ENCODE measurements around the gene CAMTA1.

Gene CAMTA1

GRCh38 chr1:7050751-7051665 is 265.8 kb downstream of the CAMTA1 start:
- ATAC-seq, result no peak
- no peak for TF ChIP-seq ZNF8 (CRISPR knock-in tag; IDR thresholded peaks at IDR 0.05)
- TF ChIP-seq ESRRG (CRISPR knock-in tag; IDR thresholded peaks at IDR 0.05), result no peak
- TF ChIP-seq SNAI2 (CRISPR knock-in tag; IDR thresholded peaks at IDR 0.05), result no peak
- TF ChIP-seq, protein P1, sequence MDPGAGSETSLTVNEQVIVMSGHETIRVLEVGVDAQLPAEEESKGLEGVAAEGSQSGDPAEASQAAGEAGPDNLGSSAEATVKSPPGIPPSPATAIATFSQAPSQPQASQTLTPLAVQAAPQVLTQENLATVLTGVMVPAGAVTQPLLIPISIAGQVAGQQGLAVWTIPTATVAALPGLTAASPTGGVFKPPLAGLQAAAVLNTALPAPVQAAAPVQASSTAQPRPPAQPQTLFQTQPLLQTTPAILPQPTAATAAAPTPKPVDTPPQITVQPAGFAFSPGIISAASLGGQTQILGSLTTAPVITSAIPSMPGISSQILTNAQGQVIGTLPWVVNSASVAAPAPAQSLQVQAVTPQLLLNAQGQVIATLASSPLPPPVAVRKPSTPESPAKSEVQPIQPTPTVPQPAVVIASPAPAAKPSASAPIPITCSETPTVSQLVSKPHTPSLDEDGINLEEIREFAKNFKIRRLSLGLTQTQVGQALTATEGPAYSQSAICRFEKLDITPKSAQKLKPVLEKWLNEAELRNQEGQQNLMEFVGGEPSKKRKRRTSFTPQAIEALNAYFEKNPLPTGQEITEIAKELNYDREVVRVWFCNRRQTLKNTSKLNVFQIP (CRISPR knock-in tag; IDR thresholded peaks at IDR 0.05; ENCODE audit: borderline replicate concordance, low read depth), result no peak
- TF ChIP-seq ARNTL (CRISPR knock-in tag; IDR thresholded peaks at IDR 0.05; ENCODE audit: borderline replicate concordance, low read depth), result no peak
- TF ChIP-seq, protein P2, sequence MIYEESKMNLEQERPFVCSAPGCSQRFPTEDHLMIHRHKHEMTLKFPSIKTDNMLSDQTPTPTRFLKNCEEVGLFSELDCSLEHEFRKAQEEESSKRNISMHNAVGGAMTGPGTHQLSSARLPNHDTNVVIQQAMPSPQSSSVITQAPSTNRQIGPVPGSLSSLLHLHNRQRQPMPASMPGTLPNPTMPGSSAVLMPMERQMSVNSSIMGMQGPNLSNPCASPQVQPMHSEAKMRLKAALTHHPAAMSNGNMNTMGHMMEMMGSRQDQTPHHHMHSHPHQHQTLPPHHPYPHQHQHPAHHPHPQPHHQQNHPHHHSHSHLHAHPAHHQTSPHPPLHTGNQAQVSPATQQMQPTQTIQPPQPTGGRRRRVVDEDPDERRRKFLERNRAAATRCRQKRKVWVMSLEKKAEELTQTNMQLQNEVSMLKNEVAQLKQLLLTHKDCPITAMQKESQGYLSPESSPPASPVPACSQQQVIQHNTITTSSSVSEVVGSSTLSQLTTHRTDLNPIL (CRISPR knock-in tag; IDR thresholded peaks at IDR 0.05; ENCODE audit: low read depth), result no peak
- no peak for TF ChIP-seq ISL1 (CRISPR knock-in tag; IDR thresholded peaks at IDR 0.05)
- no peak for TF ChIP-seq TOX (CRISPR knock-in tag; IDR thresholded peaks at IDR 0.05; ENCODE audit: borderline replicate concordance)

GRCh38 chr1:7052701-7053100 is 267.4 kb downstream of the CAMTA1 start:
- no peak for ATAC-seq
- TF ChIP-seq SNAI2 (CRISPR knock-in tag; IDR thresholded peaks at IDR 0.05) (no peak), ARNTL (CRISPR knock-in tag; IDR thresholded peaks at IDR 0.05; ENCODE audit: borderline replicate concordance, low read depth) (no peak), OSR1 (CRISPR knock-in tag; IDR thresholded peaks at IDR 0.05) (no peak), RARB (CRISPR knock-in tag; IDR thresholded peaks at IDR 0.05) (no peak), TCF4 (CRISPR knock-in tag; IDR thresholded peaks at IDR 0.05; ENCODE audit: borderline replicate concordance) (no peak), CSDC2 (CRISPR knock-in tag; IDR thresholded peaks at IDR 0.05) (no peak), ZNF565 (CRISPR knock-in tag; conservative IDR thresholded peaks at IDR 0.05; ENCODE audit: low read depth) (no peak)
- TF ChIP-seq, protein P3, sequence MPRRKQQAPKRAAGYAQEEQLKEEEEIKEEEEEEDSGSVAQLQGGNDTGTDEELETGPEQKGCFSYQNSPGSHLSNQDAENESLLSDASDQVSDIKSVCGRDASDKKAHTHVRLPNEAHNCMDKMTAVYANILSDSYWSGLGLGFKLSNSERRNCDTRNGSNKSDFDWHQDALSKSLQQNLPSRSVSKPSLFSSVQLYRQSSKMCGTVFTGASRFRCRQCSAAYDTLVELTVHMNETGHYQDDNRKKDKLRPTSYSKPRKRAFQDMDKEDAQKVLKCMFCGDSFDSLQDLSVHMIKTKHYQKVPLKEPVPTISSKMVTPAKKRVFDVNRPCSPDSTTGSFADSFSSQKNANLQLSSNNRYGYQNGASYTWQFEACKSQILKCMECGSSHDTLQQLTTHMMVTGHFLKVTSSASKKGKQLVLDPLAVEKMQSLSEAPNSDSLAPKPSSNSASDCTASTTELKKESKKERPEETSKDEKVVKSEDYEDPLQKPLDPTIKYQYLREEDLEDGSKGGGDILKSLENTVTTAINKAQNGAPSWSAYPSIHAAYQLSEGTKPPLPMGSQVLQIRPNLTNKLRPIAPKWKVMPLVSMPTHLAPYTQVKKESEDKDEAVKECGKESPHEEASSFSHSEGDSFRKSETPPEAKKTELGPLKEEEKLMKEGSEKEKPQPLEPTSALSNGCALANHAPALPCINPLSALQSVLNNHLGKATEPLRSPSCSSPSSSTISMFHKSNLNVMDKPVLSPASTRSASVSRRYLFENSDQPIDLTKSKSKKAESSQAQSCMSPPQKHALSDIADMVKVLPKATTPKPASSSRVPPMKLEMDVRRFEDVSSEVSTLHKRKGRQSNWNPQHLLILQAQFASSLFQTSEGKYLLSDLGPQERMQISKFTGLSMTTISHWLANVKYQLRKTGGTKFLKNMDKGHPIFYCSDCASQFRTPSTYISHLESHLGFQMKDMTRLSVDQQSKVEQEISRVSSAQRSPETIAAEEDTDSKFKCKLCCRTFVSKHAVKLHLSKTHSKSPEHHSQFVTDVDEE (CRISPR knock-in tag; IDR thresholded peaks at IDR 0.05), result no peak

- ATAC-seq, result no peak
- TF ChIP-seq CSDC2 (CRISPR knock-in tag; IDR thresholded peaks at IDR 0.05) (no peak), TCF4 (CRISPR knock-in tag; IDR thresholded peaks at IDR 0.05; ENCODE audit: borderline replicate concordance) (no peak), PPARA (CRISPR knock-in tag; IDR thresholded peaks at IDR 0.05; ENCODE audit: borderline replicate concordance) (no peak), OSR1 (CRISPR knock-in tag; IDR thresholded peaks at IDR 0.05) (no peak), ZNF8 (CRISPR knock-in tag; IDR thresholded peaks at IDR 0.05) (no peak), RARB (CRISPR knock-in tag; IDR thresholded peaks at IDR 0.05) (no peak), ZNF565 (CRISPR knock-in tag; conservative IDR thresholded peaks at IDR 0.05; ENCODE audit: low read depth) (no peak), ZC3H10 (CRISPR knock-in tag; IDR thresholded peaks at IDR 0.05) (no peak), ZFP3 (CRISPR knock-in tag; IDR thresholded peaks at IDR 0.05) (no peak), ESRRG (CRISPR knock-in tag; IDR thresholded peaks at IDR 0.05) (no peak)
- TF ChIP-seq, protein P2 (CRISPR knock-in tag; IDR thresholded peaks at IDR 0.05; ENCODE audit: low read depth), result no peak
- TF ChIP-seq, protein P1 (CRISPR knock-in tag; IDR thresholded peaks at IDR 0.05; ENCODE audit: borderline replicate concordance, low read depth), result no peak
- TF ChIP-seq, protein P4, sequence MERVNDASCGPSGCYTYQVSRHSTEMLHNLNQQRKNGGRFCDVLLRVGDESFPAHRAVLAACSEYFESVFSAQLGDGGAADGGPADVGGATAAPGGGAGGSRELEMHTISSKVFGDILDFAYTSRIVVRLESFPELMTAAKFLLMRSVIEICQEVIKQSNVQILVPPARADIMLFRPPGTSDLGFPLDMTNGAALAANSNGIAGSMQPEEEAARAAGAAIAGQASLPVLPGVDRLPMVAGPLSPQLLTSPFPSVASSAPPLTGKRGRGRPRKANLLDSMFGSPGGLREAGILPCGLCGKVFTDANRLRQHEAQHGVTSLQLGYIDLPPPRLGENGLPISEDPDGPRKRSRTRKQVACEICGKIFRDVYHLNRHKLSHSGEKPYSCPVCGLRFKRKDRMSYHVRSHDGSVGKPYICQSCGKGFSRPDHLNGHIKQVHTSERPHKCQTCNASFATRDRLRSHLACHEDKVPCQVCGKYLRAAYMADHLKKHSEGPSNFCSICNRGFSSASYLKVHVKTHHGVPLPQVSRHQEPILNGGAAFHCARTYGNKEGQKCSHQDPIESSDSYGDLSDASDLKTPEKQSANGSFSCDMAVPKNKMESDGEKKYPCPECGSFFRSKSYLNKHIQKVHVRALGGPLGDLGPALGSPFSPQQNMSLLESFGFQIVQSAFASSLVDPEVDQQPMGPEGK (CRISPR knock-in tag; IDR thresholded peaks at IDR 0.05; ENCODE audit: borderline replicate concordance), result no peak
Observed at GRCh38 chr1:7060745-7061144, 275.5 kb downstream of the CAMTA1 start.
